SK-N-MC (cell line): ENCODE results near the gene ERICH4.

Source experiments
- EZH2 ChIP-seq: fragments of 200-600 bp; sonication (generic); IDR thresholded peaks from one replicate; pipeline ENCODE4 v1.6.1; 2017; ENCODE audit warnings: antibody characterized with exemption
- FOXP2 ChIP-seq: optimal IDR thresholded peaks from 2 replicates; pipeline ENCODE3; 2011; ENCODE audit warnings: mild to moderate bottlenecking, moderate library complexity; ENCODE audit not compliant: insufficient read depth; ENCODE audit errors: extremely low read length, control extremely low read depth

DNA sequence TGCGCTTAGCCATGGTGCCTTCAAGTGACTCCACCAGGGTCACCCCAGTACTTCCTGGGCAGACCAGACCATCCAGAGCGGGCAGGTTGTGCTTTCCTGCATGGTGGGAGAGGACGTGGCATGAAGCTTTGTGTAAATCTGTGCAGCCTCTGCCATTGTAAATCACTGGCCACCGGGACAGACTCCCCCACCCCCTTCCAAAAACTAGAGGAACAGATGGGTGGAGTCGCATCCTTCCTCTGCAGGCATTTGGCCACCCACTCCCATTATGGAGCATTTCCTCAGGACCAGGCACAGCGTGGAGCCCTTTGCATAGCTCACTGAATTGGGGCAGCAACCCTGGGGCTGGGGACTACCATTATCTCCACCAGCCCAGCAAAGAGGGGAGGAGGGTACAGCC lies 37.2 kb upstream of the ERICH4 start:
- TF ChIP-seq EZH2, result no peak
- no peak for TF ChIP-seq FOXP2
